ENCODE results near the gene ZZZ3.
"Not testable (repeated sequence)": the region's sequence is repeated elsewhere in the genome, so short reads cannot be mapped to it uniquely, and the experiment has no call there.

The ZZZ3 gene

GRCh38 chr1:77682460-77683159, at the start of gene ZZZ3:
Gene ZZZ3, minus strand, starts transcription at chr1:77682658. Its CDS starts 49,304 bp downstream, at chr1:77633354.
- DNase-seq (ENCODE audit: low read depth), result peak; percentile 87

DNA sequence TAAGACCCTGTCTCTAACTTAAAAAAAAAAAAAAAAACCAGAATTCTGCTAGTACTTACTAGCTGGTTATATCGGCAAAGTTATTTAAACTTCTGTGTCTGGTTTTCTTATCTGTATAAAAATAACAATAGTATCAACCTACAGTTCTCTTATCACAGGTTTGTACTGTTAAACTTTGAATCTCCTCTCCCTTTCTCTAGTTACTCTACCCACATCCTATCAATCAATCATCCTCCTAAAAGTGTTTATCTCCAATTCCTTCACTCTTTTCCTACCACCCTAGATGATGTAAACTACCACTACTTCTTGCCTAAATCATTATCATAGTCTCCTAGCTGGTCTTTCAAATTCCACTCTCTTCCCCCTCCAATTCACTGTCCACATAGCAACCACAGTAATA, 49.6 kb upstream of the ZZZ3 start:
- DNase-seq (ENCODE audit: low read depth), result no peak

DNA sequence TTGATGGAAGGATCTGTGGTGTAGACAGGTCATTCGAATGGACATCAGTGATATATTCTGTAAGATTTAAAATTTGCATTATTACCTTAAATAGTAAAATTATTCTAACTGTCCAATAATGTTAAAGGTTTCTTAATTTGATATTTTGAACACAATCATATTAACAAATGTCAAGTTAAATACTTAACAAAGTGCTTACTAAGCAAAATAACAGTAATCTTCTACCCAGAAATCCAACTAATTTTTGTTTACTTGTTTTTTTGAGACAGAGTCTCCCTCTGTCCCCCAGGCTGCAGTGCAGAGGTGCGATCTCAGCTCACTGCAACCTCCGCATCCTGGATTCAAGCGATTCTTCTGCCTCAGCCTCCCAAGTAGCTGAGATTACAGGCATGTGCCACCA, 43.2 kb upstream of the ZZZ3 start:
- no peak for DNase-seq (ENCODE audit: low read depth)

GRCh38 chr1:77718181-77718580, 35.7 kb upstream of the ZZZ3 start:
- no peak for DNase-seq (ENCODE audit: low read depth)

- DNase-seq (ENCODE audit: low read depth), result no peak
These were observed 33.6 kb upstream of the ZZZ3 start for GRCh38 chr1:77716065-77716464.

GRCh38 chr1:77709727-77710126, 27.3 kb upstream of the ZZZ3 start:
- DNase-seq (ENCODE audit: low read depth), result no peak

DNA sequence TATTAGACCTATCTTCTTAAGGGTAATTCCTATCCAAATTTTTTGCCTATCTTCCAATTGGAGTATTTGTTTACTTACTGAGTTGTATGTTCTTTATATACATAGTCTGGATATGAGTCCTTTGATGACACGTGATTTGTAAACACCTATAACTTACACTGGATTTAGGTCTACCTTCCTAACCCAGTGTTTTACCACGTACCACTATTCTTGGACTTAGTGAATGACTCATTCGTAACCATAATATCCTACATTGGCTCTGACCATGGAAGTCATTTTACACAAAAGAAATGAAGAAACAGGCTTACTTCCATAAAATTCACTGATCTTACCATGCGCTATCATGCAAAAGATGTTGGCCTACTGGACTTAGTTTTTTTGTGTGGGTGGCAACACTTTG, 23.9 kb upstream of the ZZZ3 start:
- no peak for DNase-seq (ENCODE audit: low read depth)

DNA sequence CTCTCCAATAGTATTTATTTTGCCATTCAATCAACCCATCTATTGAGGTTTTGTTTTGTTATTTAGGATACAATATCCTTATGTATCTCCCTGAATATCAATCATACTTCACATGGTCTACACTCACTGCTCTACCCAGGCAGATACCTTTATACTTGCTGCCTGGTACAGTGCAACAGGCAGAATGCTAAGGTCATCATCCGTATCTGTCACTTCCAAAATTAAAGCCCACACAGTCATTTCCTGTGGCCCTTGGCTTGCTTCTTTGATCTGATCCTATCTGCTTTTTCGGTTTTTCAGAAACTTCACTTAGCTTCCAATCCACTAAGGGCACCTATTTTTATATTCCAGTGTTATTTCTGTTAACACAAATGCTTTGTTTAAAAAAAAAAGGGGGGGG, 22.3 kb upstream of the ZZZ3 start:
- DNase-seq (ENCODE audit: low read depth), result no peak

GRCh38 chr1:77699673-77700072, 17.2 kb upstream of the ZZZ3 start:
- not testable (repeated sequence) for DNase-seq (ENCODE audit: low read depth)

DNA sequence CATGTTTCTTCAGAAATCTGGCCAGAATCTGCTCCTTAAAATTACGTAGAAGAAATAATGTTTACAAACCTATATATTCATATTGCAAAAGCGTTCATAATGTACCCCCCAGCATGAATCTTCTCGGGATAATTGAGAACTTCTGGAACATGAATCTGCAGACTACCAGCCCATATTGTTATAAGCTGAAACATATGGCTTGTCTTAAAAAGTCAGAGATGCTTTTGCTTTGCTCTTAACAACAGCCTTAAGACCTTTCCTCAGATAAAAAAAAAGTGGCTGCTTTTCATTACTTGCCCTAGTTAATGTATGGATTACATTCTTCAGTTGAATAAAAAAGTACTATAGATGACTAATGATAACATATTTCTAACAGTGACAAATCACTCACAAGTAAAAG, 15.0 kb upstream of the ZZZ3 start:
- no peak for DNase-seq (ENCODE audit: low read depth)

DNA sequence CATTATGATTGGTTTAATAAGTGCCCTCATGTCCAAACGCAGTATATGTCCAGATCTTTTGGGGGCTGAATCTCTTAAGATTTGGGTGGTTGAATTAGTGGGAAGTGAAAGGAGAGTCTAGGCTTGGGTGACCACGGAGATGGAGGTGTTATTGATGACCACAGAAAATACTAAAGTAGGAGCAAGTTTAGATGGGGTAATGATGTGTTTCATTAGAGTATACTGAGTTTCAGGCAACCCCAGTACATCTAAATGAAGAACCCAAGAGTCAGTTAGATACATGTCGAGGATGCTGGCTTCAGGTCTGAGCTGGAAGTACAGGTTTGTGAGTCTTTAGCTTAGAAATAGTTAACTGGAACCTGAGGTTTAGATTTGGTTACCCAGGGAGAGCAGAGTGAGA, 6.5 kb upstream of the ZZZ3 start:
- no peak for DNase-seq (ENCODE audit: low read depth)

DNA sequence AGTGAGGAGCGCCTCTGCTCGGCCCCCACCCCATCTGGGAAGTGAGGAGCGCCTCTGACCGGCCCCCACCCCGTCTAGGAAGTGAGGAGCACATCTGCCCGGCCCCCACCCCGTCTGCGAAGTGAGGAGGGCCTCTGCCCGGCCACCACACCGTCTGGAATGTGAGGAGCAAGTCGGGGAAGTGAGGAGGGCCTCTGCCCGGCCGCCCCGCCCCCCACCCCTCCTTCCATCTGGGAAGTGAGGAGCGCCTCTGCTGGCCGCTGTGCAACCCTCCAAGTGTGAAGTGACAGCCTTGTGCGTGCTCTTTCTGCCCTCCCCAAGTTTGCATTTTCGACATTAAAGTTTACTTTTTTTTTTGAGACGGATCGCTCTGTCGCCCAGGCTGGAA, 5.1 kb upstream of the ZZZ3 start:
- DNase-seq (ENCODE audit: low read depth), result no peak

DNA sequence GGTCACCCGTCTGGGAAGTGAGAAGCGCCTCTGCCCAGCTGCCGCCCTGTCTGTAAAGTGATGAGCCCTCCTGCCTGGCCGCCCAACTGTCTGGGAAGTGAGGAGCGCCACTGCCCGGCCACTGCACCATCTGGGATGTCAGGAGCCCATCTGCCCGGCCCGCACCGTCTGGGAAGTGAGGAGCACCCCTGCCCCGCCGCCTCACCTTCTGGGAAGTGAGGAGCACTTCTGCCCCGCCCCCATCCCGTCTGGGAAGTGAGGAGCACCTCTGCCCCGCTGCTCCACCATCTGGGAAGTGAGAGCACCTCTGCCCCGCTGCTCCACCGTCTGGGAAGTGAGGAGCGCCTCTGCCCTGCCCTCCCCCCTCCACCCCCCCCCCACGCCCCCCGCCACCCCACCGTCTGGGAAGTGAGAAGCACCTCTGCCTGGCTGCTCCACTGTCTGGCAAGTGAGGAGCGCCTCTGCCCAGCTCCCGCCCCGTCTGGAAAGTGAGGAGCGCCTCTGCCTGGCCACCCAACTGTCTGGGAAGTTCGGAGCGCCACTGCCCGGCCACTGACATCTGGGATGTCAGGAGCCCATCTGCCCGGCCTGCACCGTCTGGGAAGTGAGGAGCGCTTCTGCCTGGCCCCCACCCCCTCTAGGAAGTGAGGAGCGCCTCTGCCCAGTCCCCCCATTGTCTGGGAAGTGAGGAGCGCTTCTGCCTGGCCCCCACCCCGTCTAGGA, 4.5 kb upstream of the ZZZ3 start:
- DNase-seq (ENCODE audit: low read depth), result no peak

- DNase-seq (ENCODE audit: low read depth), result peak; percentile 73
These were observed 996 bp upstream of the ZZZ3 start for GRCh38 chr1:77683160-77684148.

GRCh38 chr1:77680173-77680572, 2.3 kb downstream of the ZZZ3 start:
- DNase-seq (ENCODE audit: low read depth), result peak; percentile 48

GRCh38 chr1:77678660-77679610, 3.5 kb downstream of the ZZZ3 start:
- DNase-seq (ENCODE audit: low read depth), result no peak

GRCh38 chr1:77674807-77675206, 7.7 kb downstream of the ZZZ3 start:
- not testable (repeated sequence) for DNase-seq (ENCODE audit: low read depth)

GRCh38 chr1:77673716-77674355, 8.6 kb downstream of the ZZZ3 start:
- no peak for DNase-seq (ENCODE audit: low read depth)

GRCh38 chr1:77673030-77673429, 9.4 kb downstream of the ZZZ3 start:
- no peak for DNase-seq (ENCODE audit: low read depth)

DNA sequence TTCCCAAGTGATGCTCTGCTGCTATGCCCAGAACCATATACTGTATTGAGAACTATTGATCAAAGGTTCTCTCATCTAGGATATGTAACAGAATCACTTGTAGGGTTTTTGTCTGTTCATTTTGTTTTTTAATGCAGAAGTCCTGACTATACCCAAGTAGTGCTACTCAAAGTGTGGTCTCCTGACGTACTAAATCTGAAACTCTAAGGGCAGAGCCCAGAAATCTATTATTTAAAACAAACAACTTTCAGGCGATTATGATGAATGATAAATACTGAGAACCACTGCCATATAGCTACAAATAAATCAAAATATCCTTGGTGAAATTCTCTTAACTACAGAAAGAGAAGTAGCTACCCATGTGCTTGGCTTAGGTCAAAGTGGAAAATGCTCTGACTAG, 10.1 kb downstream of the ZZZ3 start:
- no peak for DNase-seq (ENCODE audit: low read depth)

GRCh38 chr1:77671836-77672235, 10.6 kb downstream of the ZZZ3 start:
- DNase-seq (ENCODE audit: low read depth), result no peak

Data from GM04504 (cell line).